Lung (tissue), 12 donors: ENCODE data around the gene PYGO2. TPM values are rescaled to one million over a fixed set of nuclear protein-coding genes. Genes with fewer than 3 reads are reported as not detected.

ENCODE experiments used
- ATAC-seq: fragments of 200-7000 bp; cut with Tn5 transposase; one replicate; pipeline ENCODE4 v1.9.1; 2020; ENCODE audit warnings: moderate number of reproducible peaks; ENCODE audit not compliant: insufficient read depth, low FRiP score
- DNase-seq, 3 donors: peaks; one replicate each; pipeline ENCODE4 v3.0.0-alpha.2; 2013 to 2017
- H3K27ac ChIP-seq, 2 donors: one replicate each; pipeline ENCODE4 v1.5.1; 2013; ENCODE audit warnings: mild to moderate bottlenecking in 2 of 2, moderate library complexity in 2 of 2, control low read depth in 1 of 2, inconsistent platforms in 1 of 2, low read depth in 1 of 2, low read length in 1 of 2
- H3K27me3 ChIP-seq, 3 donors: one replicate each; pipeline ENCODE4 v1.5.1; 2013; ENCODE audit warnings: low read length in 2 of 3; ENCODE audit not compliant: control insufficient read depth in 3 of 3, insufficient read depth in 3 of 3
- H3K36me3 ChIP-seq, 4 donors: one replicate each; pipeline ENCODE4 v1.5.1; 2013; ENCODE audit warnings: low read length in 4 of 4, mild to moderate bottlenecking in 1 of 4, moderate library complexity in 1 of 4; ENCODE audit not compliant: control insufficient read depth in 4 of 4, insufficient read depth in 4 of 4
- H3K4me1 ChIP-seq, 5 donors: one replicate each; pipeline ENCODE4 v1.5.1; 2013; ENCODE audit warnings: low read length in 5 of 5, mild to moderate bottlenecking in 2 of 5, moderate library complexity in 1 of 5; ENCODE audit not compliant: control insufficient read depth in 5 of 5, insufficient read depth in 5 of 5
- H3K4me3 ChIP-seq: one replicate; pipeline ENCODE4 v1.5.1; 2013; ENCODE audit warnings: mild to moderate bottlenecking, control low read depth, moderate library complexity
- H3K9ac ChIP-seq, 2 donors: one replicate each; pipeline ENCODE4 v1.5.1; 2013; ENCODE audit warnings: low read length in 2 of 2, control low read depth in 1 of 2; ENCODE audit not compliant: insufficient read depth in 1 of 2
- H3K9me3 ChIP-seq, 4 donors: one replicate each; pipeline ENCODE4 v1.5.1; 2013; ENCODE audit warnings: low read length in 3 of 4, mild to moderate bottlenecking in 1 of 4, moderate library complexity in 1 of 4; ENCODE audit not compliant: control insufficient read depth in 4 of 4, insufficient read depth in 3 of 4
- WGBS, 2 donors: extraction: QIAGEN DNeasy Blood & Tissue Kit; methylation state at CpG; one replicate each; pipeline ENCODE4 v1.1.7; 2013; 5-methylcytosine and 5-hydroxymethylcytosine counted together
- polyA plus RNA-seq, 2 donors: library from polyadenylated mRNA; stranded (reverse); fragments of 200-250 nt; gene quantifications; one replicate each; pipeline ENCODE4 v1.2.1, GENCODE V29; 2013
- total RNA-seq, 2 donors: library from RNA; depleted of rRNA in 1 of 2; stranded (reverse); fragments of >200 nt in 1 of 2; gene quantifications; one replicate each; pipeline ENCODE4 v1.2.1, GENCODE V29; 2014 to 2021
- TF ChIP-seq, protein P1 (sequence below): IDR thresholded peaks from 2 replicates; pipeline ENCODE4 v1.5.1; 2012; ENCODE audit warnings: mild to moderate bottlenecking; ENCODE audit errors: control extremely low read depth, extremely low read depth
- donor health status: control.
- donor health status: control.
- donor health status: Bipolar disorder and iron deficiency.
- donor health status: healthy.
- donor health status: DM: yes; HTN: yes; CAD: no.

Gene PYGO2
- total and polyA plus RNA-seq, 4 donors, result 14.6 to 25.2 (median 20.0) TPM

DNA sequence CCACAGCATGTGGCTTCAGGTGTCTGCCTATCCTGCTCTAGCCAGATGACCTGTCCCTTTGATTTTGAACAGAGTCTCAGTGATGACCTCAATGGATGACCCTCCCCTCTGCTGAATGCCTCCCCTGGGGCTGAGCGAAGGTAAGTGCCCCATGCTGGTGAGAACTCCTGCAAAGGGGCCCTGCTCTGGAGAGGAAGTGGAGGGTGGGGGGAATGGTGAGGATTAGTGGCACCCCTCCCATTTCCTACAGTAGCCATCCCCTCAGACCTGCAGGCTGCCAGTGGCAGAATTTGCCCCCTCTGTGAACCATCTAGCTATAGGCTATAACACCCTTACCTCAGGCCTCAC is 21.4 kb downstream of the PYGO2 start:
- WGBS, 2 donors, result 69 to 78% methylated on average over 1 of the region's 1 CpG
- DNase-seq, result no peak
- Histone ChIP-seq H3K4me1 (peaks cover 0 to 40% (median 11%) of the 10 kb centered on the region in 5 donors), H3K27ac (no peak overlapping the region), H3K36me3 (peaks cover 0 to 6% (median under 1%) of the 10 kb centered on the region in 4 donors), H3K9me3 (no peaks in the 10 kb centered on the region), H3K9ac (no peak overlapping the region), H3K27me3 (no peaks in the 10 kb centered on the region), H3K4me3 (no peak overlapping the region)
- ATAC-seq, result no peak
- TF ChIP-seq, protein P1, sequence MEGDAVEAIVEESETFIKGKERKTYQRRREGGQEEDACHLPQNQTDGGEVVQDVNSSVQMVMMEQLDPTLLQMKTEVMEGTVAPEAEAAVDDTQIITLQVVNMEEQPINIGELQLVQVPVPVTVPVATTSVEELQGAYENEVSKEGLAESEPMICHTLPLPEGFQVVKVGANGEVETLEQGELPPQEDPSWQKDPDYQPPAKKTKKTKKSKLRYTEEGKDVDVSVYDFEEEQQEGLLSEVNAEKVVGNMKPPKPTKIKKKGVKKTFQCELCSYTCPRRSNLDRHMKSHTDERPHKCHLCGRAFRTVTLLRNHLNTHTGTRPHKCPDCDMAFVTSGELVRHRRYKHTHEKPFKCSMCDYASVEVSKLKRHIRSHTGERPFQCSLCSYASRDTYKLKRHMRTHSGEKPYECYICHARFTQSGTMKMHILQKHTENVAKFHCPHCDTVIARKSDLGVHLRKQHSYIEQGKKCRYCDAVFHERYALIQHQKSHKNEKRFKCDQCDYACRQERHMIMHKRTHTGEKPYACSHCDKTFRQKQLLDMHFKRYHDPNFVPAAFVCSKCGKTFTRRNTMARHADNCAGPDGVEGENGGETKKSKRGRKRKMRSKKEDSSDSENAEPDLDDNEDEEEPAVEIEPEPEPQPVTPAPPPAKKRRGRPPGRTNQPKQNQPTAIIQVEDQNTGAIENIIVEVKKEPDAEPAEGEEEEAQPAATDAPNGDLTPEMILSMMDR, result no peak

DNA sequence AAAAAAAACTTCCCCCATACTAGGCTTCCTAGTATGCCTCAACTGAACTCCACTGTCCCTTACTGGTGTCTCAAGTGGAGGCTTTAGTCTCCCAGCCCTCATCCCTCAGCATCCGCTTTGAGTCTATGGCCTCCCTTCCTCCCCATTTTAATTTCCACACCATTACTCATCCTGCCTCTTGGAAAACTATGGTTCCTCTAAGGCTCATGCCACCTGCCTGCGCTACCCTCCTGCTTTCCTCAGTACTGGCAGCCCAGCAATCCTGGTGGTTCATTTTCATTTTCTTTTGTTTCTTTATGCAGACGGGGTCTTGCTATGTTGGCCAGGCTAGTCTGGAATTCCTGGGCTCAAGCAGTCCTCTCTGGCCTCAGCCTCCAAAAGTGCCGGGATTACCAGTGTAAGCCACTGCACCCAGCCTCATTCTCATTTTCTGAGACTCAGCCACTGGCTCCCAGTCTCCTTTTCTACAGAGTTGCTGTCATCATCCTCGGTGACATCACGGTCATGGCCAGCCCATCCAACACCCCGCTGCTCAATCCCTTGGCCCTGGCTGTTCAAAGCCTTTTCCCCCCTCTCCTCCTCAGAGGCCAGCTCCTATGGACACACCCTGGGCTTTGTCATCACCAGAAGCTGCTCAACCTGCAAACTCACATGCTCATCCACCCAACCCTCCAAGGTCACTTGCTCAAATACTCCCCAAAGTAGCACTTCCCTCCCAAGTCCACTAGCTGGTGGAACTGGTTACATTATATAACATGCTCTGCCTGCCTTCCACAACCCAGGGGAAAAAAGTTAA is 22.8 kb downstream of the PYGO2 start:
- H3K4me3 ChIP-seq, result no peak overlapping the region
- H3K27me3 ChIP-seq, result no peaks in the 10 kb centered on the region
- WGBS, 2 donors, result 95 to 96% methylated on average over 7 of the region's 7 CpGs
- ATAC-seq (no peak), DNase-seq (no peak)
- no peaks in the 10 kb centered on the region for H3K36me3 ChIP-seq
- H3K4me1 ChIP-seq, result peaks cover 0 to 26% (median 11%) of the 10 kb centered on the region in 5 donors
- no peak overlapping the region for H3K9ac ChIP-seq
- H3K9me3 ChIP-seq, result no peaks in the 10 kb centered on the region
- peak overlapping the region in 1 of 2 donors; percentile 84 for H3K27ac ChIP-seq
- TF ChIP-seq, protein P1, result no peak

DNA sequence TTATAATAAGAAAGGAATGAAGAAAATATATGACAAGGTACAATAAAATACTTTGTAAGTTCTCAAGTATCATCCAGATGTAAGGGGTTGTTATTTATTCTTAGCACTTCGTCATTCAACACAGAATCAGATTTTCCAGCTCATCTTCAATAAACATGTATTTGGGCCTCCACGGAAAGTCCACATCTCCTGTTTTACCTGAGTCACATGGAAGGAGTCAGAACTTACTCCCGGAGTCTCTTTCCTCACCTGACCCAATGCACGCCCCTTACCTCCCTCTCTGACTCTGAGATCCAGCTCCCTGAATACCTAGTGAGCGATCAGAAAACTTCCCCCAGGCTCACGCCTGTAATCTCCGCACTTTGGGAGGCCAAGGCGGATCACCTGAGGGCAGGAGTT is 23.6 kb downstream of the PYGO2 start:
- Histone ChIP-seq H3K4me1 (peaks cover 0 to 26% (median 11%) of the 10 kb centered on the region in 5 donors), H3K36me3 (no peaks in the 10 kb centered on the region), H3K4me3 (no peak overlapping the region), H3K9ac (peak overlapping the region; percentile 81 to 98), H3K27me3 (no peaks in the 10 kb centered on the region), H3K9me3 (no peaks in the 10 kb centered on the region), H3K27ac (peak overlapping the region; percentile 86 to 99)
- ATAC-seq (no peak), DNase-seq (no peak)
- 76 to 86% methylated on average over 8 of the region's 8 CpGs for WGBS, 2 donors
- TF ChIP-seq, protein P1, result no peak
